Left renal pelvis (tissue), 4 donors: ENCODE measurements around the gene HYAL1. TPM values are rescaled to one million over a fixed set of nuclear protein-coding genes. Genes with fewer than 3 reads are reported as not detected.
"Not testable (repeated sequence)": the region's sequence is repeated elsewhere in the genome, so short reads cannot be mapped to it uniquely, and the experiment has no call there.

ENCODE experiments used
- DNase-seq, 4 donors: peaks; one replicate each; pipeline ENCODE4 v3.0.0-alpha.2; 2013; ENCODE audit warnings: low read depth in 4 of 4, low spot score in 3 of 4
- polyA plus RNA-seq, 4 donors: library from polyadenylated mRNA; unstranded; fragments of 120-200 nt; gene quantifications; one replicate each; pipeline ENCODE4 v1.2.1, GENCODE V29; 2013; ENCODE audit not compliant: insufficient read length in 4 of 4

HYAL1 gene
- polyA plus RNA-seq, 4 donors, result 1.8 to 6.7 (median 5.8) TPM

- no peak for DNase-seq
Measured at GRCh38 chr3:50319894-50320625, 16.7 kb upstream of the HYAL1 start.

DNA sequence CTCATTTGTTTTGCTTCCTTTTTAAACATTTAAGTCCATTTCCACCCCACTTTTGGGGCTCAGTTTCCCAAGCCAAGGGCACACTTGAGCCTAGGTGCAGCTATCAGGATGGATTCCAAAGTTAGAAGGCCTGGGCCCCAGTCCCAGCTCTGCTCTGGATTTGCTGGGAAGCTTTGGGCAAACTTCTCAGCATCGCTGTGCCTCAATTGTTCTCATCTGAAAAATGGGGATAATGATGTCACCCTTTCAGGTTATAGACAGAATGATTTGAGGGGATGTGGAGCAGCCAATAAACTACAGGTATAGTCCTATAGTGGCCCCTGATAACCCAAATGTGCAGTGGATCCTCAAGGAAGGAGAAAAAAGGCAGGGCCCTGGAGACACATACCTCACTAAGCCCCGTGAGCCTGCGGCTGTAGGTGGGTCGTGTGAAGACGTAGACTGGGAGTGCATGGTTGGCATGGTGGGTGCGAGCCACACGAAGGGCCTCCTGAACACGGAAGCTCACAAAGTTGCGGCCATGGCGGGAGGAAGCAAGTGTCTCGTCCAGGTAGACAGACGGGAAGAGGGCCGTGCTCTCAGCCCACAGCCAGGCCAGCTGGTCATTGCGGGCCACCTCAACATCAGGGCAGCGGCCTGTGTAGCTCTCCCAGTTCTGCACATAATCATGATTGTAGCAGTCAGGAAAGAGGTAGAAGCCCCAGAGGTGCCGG, 16.0 kb upstream of the HYAL1 start:
- DNase-seq, result no peak

- no peak for DNase-seq
Measured at GRCh38 chr3:50318615-50319014, 15.2 kb upstream of the HYAL1 start.

GRCh38 chr3:50318163-50318562, 14.8 kb upstream of the HYAL1 start:
- no peak for DNase-seq

DNA sequence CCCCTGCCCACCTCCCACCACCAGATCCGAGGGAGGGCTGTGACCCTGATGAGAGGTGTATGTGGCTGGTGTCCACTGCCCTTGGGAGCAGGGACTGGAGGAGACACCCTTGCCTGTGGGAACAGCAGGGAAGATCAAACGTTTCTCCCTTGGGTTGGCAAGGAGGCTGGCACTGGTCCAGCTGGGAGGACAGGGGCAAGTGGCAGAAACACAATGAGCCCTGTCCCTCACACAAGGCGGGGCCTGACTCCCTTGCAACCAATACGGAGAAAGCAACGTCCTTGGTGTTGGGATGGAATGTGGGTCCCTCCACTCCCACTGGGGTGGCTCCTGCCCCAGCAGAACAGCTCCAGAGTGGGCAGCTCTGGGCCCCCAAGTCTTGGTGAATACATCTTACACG, 13.9 kb upstream of the HYAL1 start:
- DNase-seq, result no peak

GRCh38 chr3:50316657-50317242, 13.4 kb upstream of the HYAL1 start:
- DNase-seq, result no peak

- no peak for DNase-seq
Measured at GRCh38 chr3:50314816-50315215, 11.4 kb upstream of the HYAL1 start.

- no peak for DNase-seq
Measured at GRCh38 chr3:50314342-50314741, 11.0 kb upstream of the HYAL1 start.

DNA sequence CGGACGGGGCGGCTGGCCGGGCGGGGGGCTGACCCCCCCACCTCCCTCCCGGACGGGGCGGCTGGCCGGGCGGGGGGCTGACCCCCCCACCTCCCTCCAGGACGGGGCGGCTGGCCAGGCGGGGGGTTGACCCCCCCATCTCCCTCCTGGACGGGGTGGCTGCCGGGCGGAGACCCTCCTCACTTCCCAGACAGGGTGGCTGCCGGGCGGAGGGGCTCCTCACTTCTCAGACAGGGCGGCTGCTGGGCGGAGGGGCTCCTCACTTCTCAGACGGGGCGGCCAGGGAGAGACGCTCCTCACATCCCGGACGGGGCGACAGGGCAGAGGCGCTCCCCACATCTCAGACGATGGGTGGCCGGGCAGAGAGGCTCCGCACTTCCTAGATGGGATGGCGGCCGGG, 8.7 kb upstream of the HYAL1 start:
- DNase-seq, result not testable (repeated sequence)

GRCh38 chr3:50304601-50305000, 1.2 kb upstream of the HYAL1 start:
- no peak for DNase-seq

DNA sequence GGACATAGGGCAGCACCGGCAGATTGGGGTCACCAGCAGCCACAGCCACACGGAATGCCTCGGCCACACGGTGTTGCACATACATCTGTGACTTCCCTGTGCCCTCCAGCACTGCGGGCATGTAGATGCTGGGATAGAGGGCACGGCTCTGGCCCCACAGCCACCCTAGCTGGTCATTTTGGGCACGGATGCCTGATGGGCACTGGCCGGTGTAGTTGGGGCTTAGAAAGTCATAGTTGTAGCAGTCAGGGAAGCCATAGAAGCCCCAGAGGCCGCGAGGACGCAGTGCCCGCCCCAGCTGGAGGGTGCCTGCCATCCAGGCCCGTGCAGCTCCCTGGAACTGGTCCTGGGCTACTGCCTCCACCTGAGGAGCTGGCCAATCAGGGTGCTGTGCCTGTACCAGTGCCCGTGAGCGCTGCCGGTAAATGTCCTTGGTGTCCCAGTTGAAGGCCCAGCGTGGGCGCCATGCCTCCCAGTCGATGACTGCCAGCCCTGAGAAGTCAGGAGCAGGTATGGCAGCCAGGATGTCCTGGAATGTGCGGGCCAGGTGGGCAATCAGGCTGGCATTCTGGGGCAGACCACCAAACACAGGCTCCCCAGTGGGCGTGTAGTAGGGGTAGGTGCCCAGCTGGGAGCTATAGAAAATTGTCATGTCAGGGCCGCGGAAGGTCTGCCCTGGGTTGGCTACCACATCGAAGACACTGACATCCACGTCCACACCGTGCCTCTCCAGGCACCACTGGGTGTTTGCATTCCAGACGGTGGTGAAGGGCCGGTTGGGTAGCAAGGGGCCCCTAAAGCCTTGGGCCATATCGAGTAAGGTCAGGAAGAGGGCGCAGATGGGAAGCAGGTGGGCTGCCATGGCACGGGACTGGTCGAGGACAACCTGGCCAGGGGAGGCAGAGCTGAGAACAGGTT, 1.0 kb downstream of the HYAL1 start:
- DNase-seq, result no peak

DNA sequence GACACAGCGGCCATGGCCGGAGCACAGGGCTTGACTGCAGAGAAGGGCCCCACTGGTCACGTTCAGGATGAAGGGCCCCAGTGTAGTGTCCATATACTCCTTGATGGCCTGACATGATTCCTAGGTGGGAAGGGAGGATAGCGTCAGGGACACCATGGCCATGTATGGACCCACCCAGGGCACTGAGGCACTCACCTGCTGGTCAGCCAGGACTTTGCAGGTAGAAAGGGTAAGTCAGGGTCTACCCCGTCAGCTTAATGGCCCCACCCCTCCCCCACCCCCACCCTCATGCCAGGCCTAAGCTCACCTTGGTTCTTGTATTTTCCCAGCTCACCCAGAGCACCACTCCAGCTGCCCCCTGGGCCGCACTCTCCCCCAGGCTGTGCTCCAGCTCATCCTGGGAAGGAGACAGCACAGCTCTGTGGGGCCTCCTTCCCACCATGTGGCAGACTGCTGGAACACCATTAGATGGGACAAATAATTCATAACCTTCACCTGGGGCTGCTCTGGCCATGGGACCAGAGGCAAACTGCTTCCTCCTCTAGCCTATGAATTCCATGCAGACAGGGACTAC, 2.6 kb downstream of the HYAL1 start:
- DNase-seq, result no peak

DNA sequence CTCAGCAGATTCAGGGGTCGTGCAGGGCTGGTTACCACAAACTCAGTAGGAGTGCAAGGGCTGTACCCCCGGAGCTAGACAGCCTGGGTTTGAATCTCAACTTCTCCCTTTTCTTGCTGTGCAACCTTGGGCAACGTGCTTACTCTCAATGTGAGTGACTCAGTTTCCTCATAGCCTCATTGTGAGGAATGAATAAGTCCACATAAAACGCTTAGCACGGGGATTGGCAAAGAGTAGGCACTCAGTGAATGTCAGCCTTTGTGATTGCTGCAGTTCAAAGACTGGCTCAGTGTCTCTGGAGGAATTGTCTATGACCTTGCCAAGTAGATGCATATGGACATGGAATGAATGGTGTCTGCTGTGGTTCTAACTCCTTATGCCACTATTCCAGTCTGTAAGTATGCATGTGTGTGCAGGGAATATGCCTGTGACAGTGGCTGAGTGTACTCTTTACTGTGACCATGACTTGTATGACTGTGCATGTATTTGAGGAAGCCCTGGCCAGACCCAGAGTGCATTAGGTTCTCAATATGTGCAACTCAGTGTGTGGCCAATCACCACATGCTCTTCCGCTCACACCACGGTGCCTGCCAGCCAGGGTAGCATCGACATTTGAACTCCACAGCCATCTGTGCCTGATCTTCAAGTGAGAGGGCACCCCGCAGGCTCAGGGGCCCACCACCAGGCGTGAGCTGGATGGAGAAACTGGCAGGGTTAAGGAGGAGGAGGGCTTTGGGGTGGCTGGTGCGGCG, 3.3 kb downstream of the HYAL1 start:
- DNase-seq, result no peak

GRCh38 chr3:50299638-50299928, 3.8 kb downstream of the HYAL1 start:
- no peak for DNase-seq

GRCh38 chr3:50298836-50299637, 4.3 kb downstream of the HYAL1 start, which contains the start of the genes HYAL3 and NAA80:
TSS of gene HYAL3 (minus strand) at chr3:50299405. CDS start at chr3:50295602, 3,803 bp downstream.
TSS of gene NAA80 (minus strand) at chr3:50299405. CDS start at chr3:50297463, 1,942 bp downstream.
- peak; percentile 98 to 99 (median 98) for DNase-seq

- DNase-seq, result no peak
Measured at GRCh38 chr3:50297896-50298725, 5.3 kb downstream of the HYAL1 start.

DNA sequence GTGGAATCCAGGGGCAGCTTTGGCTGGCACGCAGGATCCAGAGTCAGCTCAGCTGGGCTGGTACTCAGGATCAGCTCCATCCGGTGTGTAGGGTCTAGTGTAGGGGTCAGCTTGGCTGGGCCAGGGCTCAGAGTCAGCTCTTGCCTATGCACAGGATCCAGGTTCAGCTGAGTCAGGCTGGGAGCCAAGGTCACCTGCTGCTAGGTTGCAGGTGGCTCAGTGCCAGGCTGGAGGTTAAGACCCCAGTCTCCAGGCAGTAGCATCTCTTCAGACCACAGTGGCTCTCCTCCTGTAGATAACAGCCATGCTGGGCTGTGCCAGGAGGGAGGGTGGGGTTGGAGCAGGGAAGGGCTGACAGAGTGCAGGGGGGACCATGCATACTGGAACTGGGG, 6.0 kb downstream of the HYAL1 start:
- DNase-seq, result no peak

DNA sequence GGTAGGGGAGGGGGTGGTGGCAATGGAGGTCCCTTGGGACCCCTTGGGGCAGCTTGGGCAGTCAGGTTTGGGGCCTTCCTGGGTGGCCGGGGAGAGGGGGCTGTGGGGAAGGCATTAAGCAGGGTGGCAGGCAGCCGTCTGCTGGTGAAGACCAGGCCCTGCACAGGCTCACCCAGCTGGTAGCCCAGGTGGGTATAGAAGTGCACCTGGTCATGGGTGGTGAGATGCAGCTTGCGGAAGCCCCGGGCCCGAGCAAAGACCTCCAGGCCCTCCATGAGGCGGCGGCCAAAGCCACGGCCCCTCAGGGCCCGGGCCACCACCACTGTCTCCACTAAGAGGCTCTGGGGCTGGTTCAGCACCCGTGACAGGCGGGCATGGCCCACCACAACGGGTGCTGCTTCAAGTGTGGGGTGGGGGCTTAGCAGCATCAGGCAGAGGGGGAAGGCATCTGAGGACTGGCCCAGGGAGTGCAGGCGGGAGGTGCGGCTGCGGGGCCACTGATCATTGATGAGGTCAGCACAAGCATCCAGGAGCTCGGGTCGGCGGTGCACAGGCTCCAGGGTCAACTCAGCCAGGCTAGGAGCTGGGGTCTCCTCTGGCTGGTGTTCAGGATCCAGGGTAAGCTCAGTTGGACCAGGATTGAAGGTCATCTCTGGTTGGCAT, 6.5 kb downstream of the HYAL1 start:
- no peak for DNase-seq
